GM12801 (cell line): ENCODE results near the gene ATP6AP2.

Experiments used
- TF ChIP-seq, protein P1 (sequence below): IDR thresholded peaks from one replicate; pipeline ENCODE4 v1.5.1; 2011; ENCODE audit warnings: control low read depth; ENCODE audit not compliant: insufficient read length; ENCODE audit errors: extremely low read depth

The ATP6AP2 gene

GRCh38 chrX:40637687-40638086 lies 56.9 kb downstream of the ATP6AP2 start:
- TF ChIP-seq, protein P1, sequence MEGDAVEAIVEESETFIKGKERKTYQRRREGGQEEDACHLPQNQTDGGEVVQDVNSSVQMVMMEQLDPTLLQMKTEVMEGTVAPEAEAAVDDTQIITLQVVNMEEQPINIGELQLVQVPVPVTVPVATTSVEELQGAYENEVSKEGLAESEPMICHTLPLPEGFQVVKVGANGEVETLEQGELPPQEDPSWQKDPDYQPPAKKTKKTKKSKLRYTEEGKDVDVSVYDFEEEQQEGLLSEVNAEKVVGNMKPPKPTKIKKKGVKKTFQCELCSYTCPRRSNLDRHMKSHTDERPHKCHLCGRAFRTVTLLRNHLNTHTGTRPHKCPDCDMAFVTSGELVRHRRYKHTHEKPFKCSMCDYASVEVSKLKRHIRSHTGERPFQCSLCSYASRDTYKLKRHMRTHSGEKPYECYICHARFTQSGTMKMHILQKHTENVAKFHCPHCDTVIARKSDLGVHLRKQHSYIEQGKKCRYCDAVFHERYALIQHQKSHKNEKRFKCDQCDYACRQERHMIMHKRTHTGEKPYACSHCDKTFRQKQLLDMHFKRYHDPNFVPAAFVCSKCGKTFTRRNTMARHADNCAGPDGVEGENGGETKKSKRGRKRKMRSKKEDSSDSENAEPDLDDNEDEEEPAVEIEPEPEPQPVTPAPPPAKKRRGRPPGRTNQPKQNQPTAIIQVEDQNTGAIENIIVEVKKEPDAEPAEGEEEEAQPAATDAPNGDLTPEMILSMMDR, result no peak

- TF ChIP-seq, protein P1, result no peak
These were observed 63.4 kb downstream of the ATP6AP2 start for GRCh38 chrX:40644176-40644575.

- TF ChIP-seq, protein P1, result no peak
These were observed 64.1 kb downstream of the ATP6AP2 start for GRCh38 chrX:40644821-40645358.

DNA sequence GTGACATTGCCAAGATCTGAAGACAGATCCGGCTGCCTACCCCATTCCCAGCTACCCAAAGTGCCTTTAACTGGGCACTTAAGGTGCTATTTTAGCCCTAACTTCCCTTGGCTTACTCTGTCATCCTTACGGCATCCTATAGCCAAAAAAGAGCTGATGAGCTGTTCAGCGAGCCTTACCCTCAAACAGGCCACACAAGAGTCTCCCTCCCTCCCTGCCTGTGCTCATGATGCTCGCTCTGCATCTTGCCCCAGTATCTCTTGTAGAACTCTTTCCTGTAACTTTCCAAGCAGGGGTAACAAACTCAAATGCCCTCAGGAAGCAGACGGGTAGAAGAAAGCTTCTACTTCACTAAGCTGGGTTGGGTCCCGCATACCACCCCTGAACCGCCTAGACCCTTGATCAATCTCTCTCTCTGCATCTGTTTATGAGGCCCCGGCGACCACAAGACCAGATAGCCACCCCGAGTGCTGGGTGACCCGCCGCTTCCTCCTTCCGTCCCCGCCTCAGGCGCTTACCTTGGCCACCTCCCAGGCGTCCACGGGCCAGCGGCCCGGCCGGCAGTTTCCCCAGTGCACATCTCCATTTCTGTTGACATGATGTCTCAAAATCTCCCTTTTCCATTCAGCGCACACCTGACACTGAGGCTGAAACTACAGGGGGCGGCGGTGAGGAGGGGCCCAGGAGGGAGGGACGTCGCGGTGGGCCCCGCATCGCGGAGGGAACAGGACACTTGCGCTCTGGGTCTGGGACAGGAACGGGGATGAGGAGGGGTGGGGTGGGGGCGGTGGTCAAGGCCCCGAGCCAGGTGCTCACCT lies 65.9 kb downstream of the ATP6AP2 start:
- TF ChIP-seq, protein P1, result no peak

GRCh38 chrX:40647307-40648197 lies 66.8 kb downstream of the ATP6AP2 start, which contains the start of gene CXorf38:
TSS of gene CXorf38 (minus strand) at chrX:40647561. CDS start at chrX:40647520, 41 bp downstream.
- TF ChIP-seq, protein P1, result no peak

DNA sequence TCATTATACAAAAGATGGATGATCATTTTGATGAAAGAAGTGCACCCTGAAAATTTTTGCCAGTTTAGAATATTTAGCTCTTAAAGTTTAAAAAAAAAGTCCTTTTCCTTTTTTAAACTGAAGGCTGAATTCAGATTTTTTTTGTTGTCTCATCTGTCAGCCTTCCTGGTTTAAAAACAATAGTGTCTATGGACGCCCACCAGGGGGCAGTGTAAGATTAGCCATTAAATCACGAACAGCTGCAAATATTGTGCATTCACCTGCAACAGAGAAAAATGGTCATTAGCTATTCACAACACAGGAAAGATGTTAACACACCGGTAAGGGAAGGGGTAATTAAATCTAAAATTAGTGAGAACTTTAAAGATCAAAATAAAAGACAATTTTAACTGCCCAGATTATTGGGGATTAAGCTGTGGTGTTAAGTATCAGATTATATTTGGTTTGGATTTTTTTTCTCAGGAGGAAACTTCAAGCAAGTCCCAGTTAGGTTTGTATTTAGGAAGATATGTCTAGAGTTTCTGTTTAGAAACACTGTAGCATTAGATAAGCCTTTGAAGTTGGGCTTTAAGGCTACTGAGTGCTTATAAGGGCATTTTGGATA lies 71.0 kb downstream of the ATP6AP2 start:
- TF ChIP-seq, protein P1, result no peak

DNA sequence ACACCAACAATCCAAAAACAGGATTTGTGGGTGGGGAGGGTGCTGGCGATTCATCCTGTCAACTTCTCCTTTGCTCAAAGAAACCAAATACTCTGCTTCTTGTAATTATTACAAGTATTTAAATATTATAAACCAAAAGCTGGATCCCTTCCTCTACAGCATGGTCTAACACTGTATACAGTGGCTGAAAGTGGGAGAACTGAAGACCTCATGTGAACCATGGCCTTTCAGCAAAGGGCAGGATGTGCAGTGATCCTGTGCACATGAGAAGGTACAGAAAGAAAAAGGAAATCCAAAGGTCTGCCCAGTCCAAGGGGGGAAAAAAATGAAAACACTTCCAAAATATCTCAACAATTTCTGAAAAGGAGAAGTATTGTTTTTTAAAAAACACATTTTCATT lies 71.9 kb downstream of the ATP6AP2 start:
- TF ChIP-seq, protein P1, result no peak
